ENCODE measurements around the gene FAM107B. TPM values are rescaled to one million over a fixed set of nuclear protein-coding genes. Genes with fewer than 3 reads are reported as not detected.

FAM107B gene
- total RNA-seq, 1 experiment from 2014 or later: 24.5 TPM

DNA sequence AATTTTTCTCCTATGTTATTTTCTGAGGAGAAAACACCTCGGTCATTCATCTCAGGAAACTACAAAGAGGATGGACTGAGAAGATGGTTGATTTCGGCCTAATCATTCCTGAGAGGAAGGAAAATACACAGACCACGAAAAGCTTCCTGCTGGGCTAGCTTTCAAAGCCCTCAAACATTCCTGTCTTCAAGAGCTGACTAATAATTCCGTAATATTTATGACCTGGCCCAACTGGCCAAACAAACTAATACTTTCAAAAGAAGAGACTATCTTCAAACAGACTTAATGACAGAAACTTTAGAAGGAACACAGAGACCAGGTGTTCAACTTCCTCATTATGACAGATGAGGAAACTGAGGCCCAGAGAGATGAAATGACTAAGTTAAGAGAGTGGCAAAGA is 228.9 kb downstream of the FAM107B start:
- Histone ChIP-seq H2BK12ac (ENCODE audit: insufficient read length, low read depth, low read length) (no peak overlapping the region), H3K18ac (ENCODE audit: insufficient read length, low read depth, low read length) (no peak overlapping the region), H3T11ph (ENCODE audit: low read length) (no peak overlapping the region), H3K79me2 (ENCODE audit: insufficient read depth, low read length) (no peaks in the 10 kb centered on the region), H2BK20ac (ENCODE audit: low read depth, low read length, poor library complexity, severe bottlenecking) (no peak overlapping the region), H3K56ac (ENCODE audit: insufficient read length, low read depth, low read length) (no peak overlapping the region), H3K23ac (ENCODE audit: insufficient read length, low read depth, low read length) (no peak overlapping the region), H4K8ac (replicated peaks; ENCODE audit: insufficient read length, low read depth, low read length) (no peak overlapping the region), H3K79me1 (ENCODE audit: insufficient read depth, low read depth, low read length, poor library complexity, severe bottlenecking) (no peaks in the 10 kb centered on the region), H3K9me3 (ENCODE audit: control insufficient read depth, low read depth, low read length) (no peaks in the 10 kb centered on the region), H3K9ac (ENCODE audit: extremely low read depth, insufficient read length, low read length) (no peak overlapping the region), H2BK15ac (ENCODE audit: low read depth, low read length) (no peak overlapping the region), H3K27ac (ENCODE audit: insufficient read length, low read depth, low read length) (no peak overlapping the region), H3K27me3 (ENCODE audit: insufficient read depth, low read length) (no peaks in the 10 kb centered on the region), H3K4ac (ENCODE audit: low read depth, low read length) (no peak overlapping the region), H3K4me1 (ENCODE audit: insufficient read depth, low read length) (no peaks in the 10 kb centered on the region; the same call in 1 of the 2 replicates), H3K23me2 (ENCODE audit: insufficient read length, low read depth, low read length, poor library complexity, severe bottlenecking) (no peaks in the 10 kb centered on the region), H2AFZ (ENCODE audit: low read length) (no peak overlapping the region), H2AK5ac (ENCODE audit: insufficient read length, low read length) (no peak overlapping the region), H3K14ac (ENCODE audit: insufficient read depth, low read length) (no peak overlapping the region), H2BK120ac (ENCODE audit: low read depth, low read length, poor library complexity, severe bottlenecking) (no peak overlapping the region), H2BK5ac (ENCODE audit: insufficient read length, low read length) (no peak overlapping the region), H3K4me2 (ENCODE audit: insufficient read depth, insufficient read length, low read length) (no peak overlapping the region), H4K5ac (ENCODE audit: insufficient read length, low read depth, low read length) (no peak overlapping the region), H4K20me1 (ENCODE audit: control insufficient read depth, insufficient read depth, insufficient read length) (no peaks in the 10 kb centered on the region), H4K91ac (ENCODE audit: insufficient read length, low read depth, low read length) (no peak overlapping the region)
- Mint-ChIP-seq H3K27ac (no peak overlapping the region), H3K36me3 (ENCODE audit: insufficient read depth in 1 of 3, low read depth in 3 of 3) (peaks cover 1 to 6% (median 5%) of the 10 kb centered on the region in 3 experiments; a peak in 3 of 7 replicates), H3K4me3 (no peak overlapping the region), H3K4me1 (peaks cover 28% of the 10 kb centered on the region in 2 experiments), H3K9me3 (no peaks in the 10 kb centered on the region), H3K27me3 (ENCODE audit: low read depth) (no peaks in the 10 kb centered on the region)
- DNase-seq: no peak
- TF ChIP-seq, protein P1, sequence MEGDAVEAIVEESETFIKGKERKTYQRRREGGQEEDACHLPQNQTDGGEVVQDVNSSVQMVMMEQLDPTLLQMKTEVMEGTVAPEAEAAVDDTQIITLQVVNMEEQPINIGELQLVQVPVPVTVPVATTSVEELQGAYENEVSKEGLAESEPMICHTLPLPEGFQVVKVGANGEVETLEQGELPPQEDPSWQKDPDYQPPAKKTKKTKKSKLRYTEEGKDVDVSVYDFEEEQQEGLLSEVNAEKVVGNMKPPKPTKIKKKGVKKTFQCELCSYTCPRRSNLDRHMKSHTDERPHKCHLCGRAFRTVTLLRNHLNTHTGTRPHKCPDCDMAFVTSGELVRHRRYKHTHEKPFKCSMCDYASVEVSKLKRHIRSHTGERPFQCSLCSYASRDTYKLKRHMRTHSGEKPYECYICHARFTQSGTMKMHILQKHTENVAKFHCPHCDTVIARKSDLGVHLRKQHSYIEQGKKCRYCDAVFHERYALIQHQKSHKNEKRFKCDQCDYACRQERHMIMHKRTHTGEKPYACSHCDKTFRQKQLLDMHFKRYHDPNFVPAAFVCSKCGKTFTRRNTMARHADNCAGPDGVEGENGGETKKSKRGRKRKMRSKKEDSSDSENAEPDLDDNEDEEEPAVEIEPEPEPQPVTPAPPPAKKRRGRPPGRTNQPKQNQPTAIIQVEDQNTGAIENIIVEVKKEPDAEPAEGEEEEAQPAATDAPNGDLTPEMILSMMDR (conservative IDR thresholded peaks at IDR 0.05): no peak
- WGBS (ENCODE audit: extremely low coverage, insufficient read length, low lambda C conversion rate): no CpG with 5 or more reads among the region's 4 CpGs

Data from H9 (cell line).